Epithelial cell of esophagus (primary cell): Measurements from ENCODE around the gene RBPJL.

Experiments
- DNase-seq: peaks from one replicate; pipeline ENCODE4 v3.0.0; 2010; ENCODE audit warnings: low read depth
- H3K4me3 ChIP-seq: 2 replicates; pipeline ENCODE4 v1.5.1; 2011; ENCODE audit warnings: mild to moderate bottlenecking, low read length, control low read depth
- CTCF ChIP-seq: IDR thresholded peaks from 2 replicates; pipeline ENCODE4 v1.5.1; 2011; ENCODE audit warnings: low read depth, mild to moderate bottlenecking, low read length, control low read depth, inconsistent platforms; ENCODE audit not compliant: insufficient read depth; ENCODE audit errors: missing control alignments

Gene RBPJL

GRCh38 chr20:45359406-45360148, 52.9 kb downstream of the RBPJL start:
- peak; percentile 87 for DNase-seq
- no peak for TF ChIP-seq CTCF
- no peak overlapping the region for H3K4me3 ChIP-seq

- DNase-seq, result no peak
- H3K4me3 ChIP-seq, result no peak overlapping the region
- no peak for TF ChIP-seq CTCF
These were observed 55.2 kb downstream of the RBPJL start for GRCh38 chr20:45361793-45362192.

- DNase-seq, result peak; percentile 98
- peak within 1 kb of the TSS; percentile 83 for H3K4me3 ChIP-seq
- TF ChIP-seq CTCF, result peak; percentile 84
These were observed 56.4 kb downstream of the RBPJL start, which contains the start of gene SYS1 for GRCh38 chr20:45362804-45363610. Gene SYS1, plus strand, starts transcription at chr20:45363156. Its CDS starts 376 bp downstream, at chr20:45363532.

GRCh38 chr20:45363611-45364492, 57.2 kb downstream of the RBPJL start:
- peak overlapping the region; percentile 83 for H3K4me3 ChIP-seq
- no peak for TF ChIP-seq CTCF
- DNase-seq, result no peak

- no peak for DNase-seq
- no peak overlapping the region for H3K4me3 ChIP-seq
- TF ChIP-seq CTCF, result no peak
These were observed 58.9 kb downstream of the RBPJL start for GRCh38 chr20:45365444-45365970.

- H3K4me3 ChIP-seq, result no peak overlapping the region
- no peak for DNase-seq
- TF ChIP-seq CTCF, result no peak
These were observed 59.6 kb downstream of the RBPJL start for GRCh38 chr20:45366192-45366591.
